SK-N-SH treated with all-trans-retinoic acid at 6 μM for 48 hours (cell line): ENCODE measurements around the gene PLCH2.

Experiments
- ATAC-seq: fragments of 200-7000 bp; cut with Tn5 transposase; 3 replicates; pipeline ENCODE4 v1.9.1; 2020; ENCODE audit warnings: mild to moderate bottlenecking, moderate library complexity
- ARNTL ChIP-seq: fragments of 450-650 bp; formaldehyde crosslinking; IDR thresholded peaks from 2 replicates; pipeline ENCODE4 v1.5.0; 2020; ENCODE audit warnings: low read depth, mild to moderate bottlenecking, moderate library complexity, borderline replicate concordance
- BACH2 ChIP-seq: fragments of 250-450 bp; sonication (Bioruptor Pico); IDR thresholded peaks from 2 replicates; pipeline ENCODE4 v1.9.0; 2021; ENCODE audit warnings: mild to moderate bottlenecking, borderline replicate concordance
- CREB5 ChIP-seq: fragments of 250-450 bp; sonication (Bioruptor Pico); IDR thresholded peaks from 2 replicates; pipeline ENCODE4 v1.5.1; 2020; ENCODE audit warnings: low read depth, mild to moderate bottlenecking, moderate library complexity
- CSDC2 ChIP-seq: fragments of 250-450 bp; sonication (Bioruptor Pico); IDR thresholded peaks from 2 replicates; pipeline ENCODE4 v1.5.0; 2020; ENCODE audit warnings: mild to moderate bottlenecking, moderate library complexity
- CSRNP3 ChIP-seq: fragments of 250-450 bp; sonication (Bioruptor Pico); IDR thresholded peaks from 2 replicates; pipeline ENCODE4 v1.5.1; 2021; ENCODE audit warnings: mild to moderate bottlenecking, moderate library complexity
- ESRRG ChIP-seq: fragments of 250-450 bp; sonication (Bioruptor Pico); IDR thresholded peaks from 2 replicates; pipeline ENCODE4 v1.6.1; 2021; ENCODE audit warnings: mild to moderate bottlenecking
- GLIS3 ChIP-seq: fragments of 250-450 bp; sonication (Bioruptor Pico); IDR thresholded peaks from 2 replicates; pipeline ENCODE4 v1.5.0; 2020; ENCODE audit warnings: mild to moderate bottlenecking, moderate library complexity
- ISL1 ChIP-seq: fragments of 250-450 bp; sonication (Bioruptor Pico); IDR thresholded peaks from 2 replicates; pipeline ENCODE4 v2.1.2; 2022; ENCODE audit warnings: mild to moderate bottlenecking, moderate library complexity
- OSR1 ChIP-seq: fragments of 250-450 bp; sonication (Bioruptor Pico); IDR thresholded peaks from 2 replicates; pipeline ENCODE4 v1.8.0; 2022; ENCODE audit warnings: moderate library complexity, mild to moderate bottlenecking, inconsistent platforms
- PATZ1 ChIP-seq: fragments of 250-450 bp; sonication (Bioruptor Pico); IDR thresholded peaks from 2 replicates; pipeline ENCODE4 v1.8.0; 2020; ENCODE audit warnings: mild to moderate bottlenecking, moderate library complexity, borderline replicate concordance
- POU6F1 ChIP-seq: fragments of 250-450 bp; sonication (Bioruptor Pico); IDR thresholded peaks from 2 replicates; pipeline ENCODE4 v1.8.0; 2021; ENCODE audit warnings: low read depth, mild to moderate bottlenecking, moderate library complexity, borderline replicate concordance
- PPARA ChIP-seq: fragments of 250-450 bp; sonication (Bioruptor Pico); IDR thresholded peaks from 2 replicates; pipeline ENCODE4 v1.5.0; 2020; ENCODE audit warnings: mild to moderate bottlenecking, borderline replicate concordance
- SNAI2 ChIP-seq: fragments of 250-450 bp; sonication (Bioruptor Pico); IDR thresholded peaks from 2 replicates; pipeline ENCODE4 v1.5.0; 2020; ENCODE audit warnings: mild to moderate bottlenecking, moderate library complexity
- TCF4 ChIP-seq: fragments of 250-450 bp; sonication (Bioruptor Pico); IDR thresholded peaks from 2 replicates; pipeline ENCODE4 v1.8.0; 2021; ENCODE audit warnings: mild to moderate bottlenecking, moderate library complexity, borderline replicate concordance
- TOX ChIP-seq: fragments of 250-450 bp; sonication (Bioruptor Pico); IDR thresholded peaks from 2 replicates; pipeline ENCODE4 v1.8.0; 2021; ENCODE audit warnings: mild to moderate bottlenecking, moderate library complexity, borderline replicate concordance
- TSHZ2 ChIP-seq: fragments of 250-450 bp; sonication (Bioruptor Pico); IDR thresholded peaks from 2 replicates; pipeline ENCODE4 v1.5.0; 2020; ENCODE audit warnings: mild to moderate bottlenecking, moderate library complexity
- ZC3H10 ChIP-seq: fragments of 250-450 bp; sonication (Bioruptor Pico); IDR thresholded peaks from 2 replicates; pipeline ENCODE4 v1.5.1; 2021; ENCODE audit warnings: mild to moderate bottlenecking, moderate library complexity
- ZFP30 ChIP-seq: fragments of 450-650 bp; formaldehyde crosslinking; IDR thresholded peaks from 2 replicates; pipeline ENCODE4 v1.5.0; 2022; ENCODE audit warnings: mild to moderate bottlenecking, moderate library complexity
- ZNF565 ChIP-seq: fragments of 450-650 bp; formaldehyde crosslinking; conservative IDR thresholded peaks from 2 replicates; pipeline ENCODE4 v1.5.0; 2020; ENCODE audit warnings: low read depth, mild to moderate bottlenecking, moderate library complexity
- ZNF70 ChIP-seq: fragments of 450-650 bp; formaldehyde crosslinking; IDR thresholded peaks from 2 replicates; pipeline ENCODE4 v1.5.0; 2020; ENCODE audit warnings: mild to moderate bottlenecking, moderate library complexity
- ZNF8 ChIP-seq: fragments of 450-650 bp; formaldehyde crosslinking; IDR thresholded peaks from 2 replicates; pipeline ENCODE4 v1.5.0; 2020; ENCODE audit warnings: mild to moderate bottlenecking, moderate library complexity

The PLCH2 gene

GRCh38 chr1:2520806-2521205, 44.7 kb downstream of the PLCH2 start:
- no peak for ATAC-seq
- TF ChIP-seq GLIS3 (CRISPR knock-in tag) = no peak

DNA sequence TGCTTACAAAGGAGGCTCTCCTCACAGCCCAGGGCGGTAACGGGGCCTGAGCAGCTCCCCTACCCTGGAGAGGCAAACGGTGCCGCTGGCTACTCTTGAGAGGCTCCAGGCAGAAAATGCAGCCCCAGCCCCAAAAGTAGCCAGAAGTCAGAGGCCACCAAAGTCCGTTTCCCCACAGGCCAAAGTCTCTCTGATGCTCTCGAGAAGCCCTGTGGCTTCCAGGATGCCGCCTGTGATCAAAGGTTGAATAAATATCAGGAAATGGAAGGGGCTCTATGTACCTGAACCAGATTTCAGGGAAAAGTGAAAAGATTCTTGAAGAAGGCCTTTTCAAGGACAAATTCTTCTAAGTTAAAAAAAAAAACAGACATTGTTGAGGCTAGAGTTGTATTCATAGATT, 46.1 kb downstream of the PLCH2 start:
- TF ChIP-seq ZC3H10 (CRISPR knock-in tag) (no peak), ZNF565 (CRISPR knock-in tag) (no peak), CREB5 (no peak), CSDC2 (no peak), TSHZ2 (no peak), ARNTL (no peak), PPARA (CRISPR knock-in tag) (no peak), ZNF8 (CRISPR knock-in tag) (no peak), ISL1 (CRISPR knock-in tag) (no peak)
- TF ChIP-seq, all 23 proteins: peak for 0

GRCh38 chr1:2523191-2523890, 47.3 kb downstream of the PLCH2 start:
- TF ChIP-seq ZNF70 = no peak
- TF ChIP-seq CSRNP3 = no peak
- no peak for TF ChIP-seq TOX (CRISPR knock-in tag)
- no peak for TF ChIP-seq TCF4
- no peak for TF ChIP-seq POU6F1 (CRISPR knock-in tag)
- no peak for TF ChIP-seq BACH2
- TF ChIP-seq OSR1 (CRISPR knock-in tag) = no peak
- no peak for TF ChIP-seq ISL1 (CRISPR knock-in tag)
- TF ChIP-seq CSDC2 = no peak
- TF ChIP-seq ZC3H10 (CRISPR knock-in tag) = no peak
- TF ChIP-seq ZFP30 (CRISPR knock-in tag) = no peak
- no peak for TF ChIP-seq SNAI2 (CRISPR knock-in tag)
- TF ChIP-seq ESRRG = no peak
- TF ChIP-seq GLIS3 (CRISPR knock-in tag) = no peak
- no peak for TF ChIP-seq ZNF8 (CRISPR knock-in tag)
- TF ChIP-seq PPARA (CRISPR knock-in tag) = no peak
- no peak for TF ChIP-seq PATZ1
- TF ChIP-seq ARNTL = no peak
- TF ChIP-seq TSHZ2 = no peak
- TF ChIP-seq, all 23 proteins: peak for 0
- no peak for ATAC-seq

More for the DNA sequence above, 46.1 kb downstream of the PLCH2 start:
- ATAC-seq = no peak
